Muscle of back (tissue), 13 donors: ENCODE measurements around the gene RPL13A. TPM values are rescaled to one million over a fixed set of nuclear protein-coding genes. Genes with fewer than 3 reads are reported as not detected.
"Not testable (repeated sequence)": the region's sequence is repeated elsewhere in the genome, so short reads cannot be mapped to it uniquely, and the experiment has no call there.

ENCODE experiments used
- DNase-seq, 3 donors: peaks; one replicate each; pipeline versions ENCODE4 v3.0.0 to v3.0.0-alpha.2; 2013
- long read RNA-seq, 9 donors: transcript quantifications; one replicate each; lab custom pipeline, GENCODE V29; 2026
- polyA plus RNA-seq, 10 donors: library from polyadenylated mRNA; unstranded; fragments of 120-200 nt; gene quantifications; one replicate each; pipeline ENCODE4 v1.2.1, GENCODE V29; 2013; ENCODE audit not compliant: insufficient read length in 10 of 10

The RPL13A gene
- 1,000 to 10,000 TPM; 3,542 to 5,037 (median 4,448) TPM for polyA plus RNA-seq
- long read RNA-seq, donor 1, transcript RPL13A-214 (8 exons, 1,122 nt): minor isoform, 22 of 1,839 reads
- long read RNA-seq, donor 1, transcript RPL13A-201 (8 exons, 1,181 nt): major isoform, 1,029 of 1,839 reads
- long read RNA-seq, donor 1, transcript RPL13A-204 (5 exons, 728 nt): minor isoform, 43 of 1,839 reads
- long read RNA-seq, donor 1, partial matches to known transcripts: 718 of 1,839 reads
- long read RNA-seq, donor 1, other reads (novel, unspliced or antisense): 25 of 1,839 reads
- long read RNA-seq, donor 2, transcript RPL13A-204 (5 exons, 728 nt): minor isoform, 23 of 1,656 reads
- long read RNA-seq, donor 2, transcript RPL13A-214 (8 exons, 1,122 nt): minor isoform, 25 of 1,656 reads
- long read RNA-seq, donor 2, transcript RPL13A-201 (8 exons, 1,181 nt): major isoform, 1,028 of 1,656 reads
- long read RNA-seq, donor 2, partial matches to known transcripts: 545 of 1,656 reads
- long read RNA-seq, donor 2, other reads (novel, unspliced or antisense): 31 of 1,656 reads
- long read RNA-seq, donor 3, partial matches to known transcripts: 0 of 1 reads
- long read RNA-seq, donor 3, other reads (novel, unspliced or antisense): 0 of 1 reads
- long read RNA-seq, donor 4, transcript RPL13A-201 (8 exons, 1,181 nt): major isoform, 673 of 1,085 reads
- long read RNA-seq, donor 4, transcript RPL13A-214 (8 exons, 1,122 nt): minor isoform, 6 of 1,085 reads
- long read RNA-seq, donor 4, transcript RPL13A-204 (5 exons, 728 nt): minor isoform, 43 of 1,085 reads
- long read RNA-seq, donor 4, partial matches to known transcripts: 339 of 1,085 reads
- long read RNA-seq, donor 4, other reads (novel, unspliced or antisense): 19 of 1,085 reads
- long read RNA-seq, donor 5, transcript RPL13A-204 (5 exons, 728 nt): minor isoform, 28 of 2,368 reads
- long read RNA-seq, donor 5, transcript RPL13A-214 (8 exons, 1,122 nt): minor isoform, 44 of 2,368 reads
- long read RNA-seq, donor 5, transcript RPL13A-201 (8 exons, 1,181 nt): major isoform, 1,508 of 2,368 reads
- long read RNA-seq, donor 5, partial matches to known transcripts: 709 of 2,368 reads
- long read RNA-seq, donor 5, other reads (novel, unspliced or antisense): 75 of 2,368 reads
- long read RNA-seq, donor 6, transcript RPL13A-201 (8 exons, 1,181 nt): major isoform, 1,021 of 1,578 reads
- long read RNA-seq, donor 6, transcript RPL13A-204 (5 exons, 728 nt): minor isoform, 52 of 1,578 reads
- long read RNA-seq, donor 6, transcript RPL13A-214 (8 exons, 1,122 nt): minor isoform, 35 of 1,578 reads
- long read RNA-seq, donor 6, partial matches to known transcripts: 425 of 1,578 reads
- long read RNA-seq, donor 6, other reads (novel, unspliced or antisense): 44 of 1,578 reads
- long read RNA-seq, donor 7, transcript RPL13A-204 (5 exons, 728 nt): minor isoform, 42 of 1,248 reads
- long read RNA-seq, donor 7, transcript RPL13A-214 (8 exons, 1,122 nt): minor isoform, 16 of 1,248 reads
- long read RNA-seq, donor 7, transcript RPL13A-201 (8 exons, 1,181 nt): major isoform, 771 of 1,248 reads
- long read RNA-seq, donor 7, partial matches to known transcripts: 400 of 1,248 reads
- long read RNA-seq, donor 7, other reads (novel, unspliced or antisense): 18 of 1,248 reads
- long read RNA-seq, donor 8, transcript RPL13A-204 (5 exons, 728 nt): minor isoform, 36 of 979 reads
- long read RNA-seq, donor 8, transcript RPL13A-201 (8 exons, 1,181 nt): major isoform, 622 of 979 reads
- long read RNA-seq, donor 8, transcript RPL13A-214 (8 exons, 1,122 nt): minor isoform, 18 of 979 reads
- long read RNA-seq, donor 8, partial matches to known transcripts: 268 of 979 reads
- long read RNA-seq, donor 8, other reads (novel, unspliced or antisense): 33 of 979 reads
- long read RNA-seq, donor 9, transcript RPL13A-201 (8 exons, 1,181 nt): major isoform, 140 of 199 reads
- long read RNA-seq, donor 9, partial matches to known transcripts: 46 of 199 reads
- long read RNA-seq, donor 9, other reads (novel, unspliced or antisense): 5 of 199 reads

GRCh38 chr19:49487277-49488045 is at the start of gene RPL13A:
TSS of gene RPL13A (plus strand) at chr19:49487608. CDS start at chr19:49487630, 22 bp downstream.
- peak; percentile 100 for DNase-seq

GRCh38 chr19:49438261-49438660 is 49.1 kb upstream of the RPL13A start:
- no peak for DNase-seq

GRCh38 chr19:49439836-49440235 is 47.6 kb upstream of the RPL13A start:
- no peak for DNase-seq

- no peak for DNase-seq
These were observed 46.8 kb upstream of the RPL13A start for GRCh38 chr19:49440439-49441209.

GRCh38 chr19:49441210-49441959 is 46.0 kb upstream of the RPL13A start, which contains the start of gene SLC17A7:
TSS of gene SLC17A7 (minus strand) at chr19:49441527. CDS start at chr19:49441379, 148 bp downstream.
- DNase-seq: peak in 2 of 3 donors; percentile 40 to 56

GRCh38 chr19:49441960-49442350 is 45.5 kb upstream of the RPL13A start:
- peak in 1 of 3 donors; percentile 60 for DNase-seq

- DNase-seq: peak in 2 of 3 donors; percentile 27 to 62
These were observed 45.1 kb upstream of the RPL13A start for GRCh38 chr19:49442354-49442753.

- peak; percentile 82 to 95 (median 89) for DNase-seq
These were observed 44.5 kb upstream of the RPL13A start for GRCh38 chr19:49442771-49443365.

GRCh38 chr19:49443366-49444099 is 43.9 kb upstream of the RPL13A start:
- DNase-seq: peak; percentile 96 to 99 (median 96)

- not testable (repeated sequence) for DNase-seq
These were observed 43.2 kb upstream of the RPL13A start for GRCh38 chr19:49444100-49444700.

- DNase-seq: no peak
These were observed 41.4 kb upstream of the RPL13A start for GRCh38 chr19:49445997-49446396.

- DNase-seq: no peak
These were observed 39.6 kb upstream of the RPL13A start for GRCh38 chr19:49447485-49448431.

- DNase-seq: no peak
These were observed 39.0 kb upstream of the RPL13A start for GRCh38 chr19:49448432-49448786.

GRCh38 chr19:49450405-49450804 is 37.0 kb upstream of the RPL13A start:
- DNase-seq: no peak
